ENCODE results near the gene MEN1. TPM values are rescaled to one million over a fixed set of nuclear protein-coding genes. Genes with fewer than 3 reads are reported as not detected.

Gene MEN1
- total RNA-seq, 1 experiment from 2014 or later, result 61.6 TPM

DNA sequence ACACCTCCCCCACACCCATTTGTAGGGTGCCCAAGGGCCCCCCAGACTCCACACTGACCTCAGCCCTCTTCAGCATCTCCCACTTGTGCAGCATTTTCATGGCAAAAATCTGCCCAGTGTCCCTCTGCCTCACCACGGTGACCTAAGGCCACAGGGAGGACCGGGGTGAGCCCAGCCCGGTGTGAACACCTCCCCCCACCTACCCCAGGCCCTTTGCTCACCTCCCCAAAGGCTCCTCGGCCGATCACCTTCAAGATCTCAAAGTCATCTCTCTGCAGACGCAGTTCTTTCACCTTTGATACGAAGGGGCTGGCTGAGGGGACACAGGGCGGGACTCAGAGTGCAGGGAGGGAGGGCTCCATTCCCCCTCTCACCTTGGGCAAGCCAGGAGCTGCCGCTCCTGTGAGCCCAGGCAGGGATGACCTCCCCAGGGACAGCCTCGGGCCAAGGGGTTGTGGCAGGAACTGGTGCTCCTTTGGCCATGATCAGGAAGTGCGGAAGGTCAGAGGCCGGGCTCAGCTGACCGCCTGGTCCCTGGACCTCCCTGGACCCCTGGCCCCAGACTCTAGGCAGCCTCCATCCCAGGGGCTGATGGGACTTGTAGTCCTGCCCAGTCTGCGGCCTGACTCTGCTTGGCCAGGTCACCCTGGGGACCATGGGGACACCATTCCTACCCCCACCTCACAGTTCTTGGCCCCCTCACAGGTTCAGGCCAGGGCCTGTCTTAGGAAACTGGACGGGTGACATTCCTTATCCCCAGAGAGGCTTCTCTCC lies 31.4 kb upstream of the MEN1 start:
- no TSS peak for BruUV-seq (replicated peaks)
- intact Hi-C loops (cut with micrococcal nuclease; ENCODE audit: unreplicated experiment), result loop anchor here (1.0 to 5.0 kb wide), 8 partner anchors 31 to 487 kb away; partner anchors contain the start of genes ATG2A, CAPN1, EHD1 and MEN1
- POLR2A ChIA-PET (ENCODE audit: unreplicated experiment), result interaction anchor here (0.7 kb wide), 1 partner anchor 36 kb away, joined by 4 read pairs; no protein-coding TSS in a partner anchor

DNA sequence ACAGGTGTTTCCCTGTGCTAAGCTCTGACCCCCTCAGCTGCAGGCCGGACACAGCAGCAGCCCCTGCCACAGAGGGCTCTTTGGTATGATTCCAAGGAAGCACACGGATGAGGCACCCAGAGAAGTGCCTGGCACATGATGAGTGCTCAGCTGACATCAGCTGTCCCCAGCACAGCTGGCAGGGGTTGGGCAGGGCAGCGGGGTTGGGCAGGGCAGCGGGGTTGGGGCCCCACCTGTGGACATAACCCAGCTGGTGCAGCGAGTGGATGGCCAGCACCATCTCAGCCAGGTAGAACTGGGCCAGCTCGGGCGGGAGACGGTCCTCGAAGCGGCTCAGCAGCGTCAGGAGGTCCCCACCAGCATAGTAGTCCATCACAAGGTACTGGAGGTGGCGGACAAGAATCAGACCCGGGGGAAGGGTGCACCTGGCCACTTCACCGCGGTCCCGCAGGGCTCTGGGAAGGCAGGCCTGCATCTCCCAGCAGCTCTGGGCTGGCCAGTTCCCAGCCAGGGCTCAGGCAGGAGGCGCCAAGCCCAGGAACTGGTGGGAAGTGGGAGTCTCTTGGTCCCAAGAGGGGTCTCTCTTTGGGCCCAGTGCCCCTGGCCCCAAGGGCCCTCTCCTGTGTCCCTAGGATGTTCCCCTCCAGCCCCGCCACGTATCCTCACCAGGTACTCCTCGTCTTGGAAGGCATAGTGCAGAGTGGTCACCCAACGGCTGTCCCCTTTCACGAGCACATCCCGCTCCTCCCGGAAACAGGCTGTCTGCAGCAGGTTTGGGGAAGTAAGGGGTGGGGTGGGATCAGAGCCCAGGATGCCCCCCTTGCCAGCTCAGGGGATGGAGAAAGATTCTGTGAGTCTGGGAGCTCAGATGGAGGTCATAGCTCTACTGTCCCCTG lies 29.8 kb upstream of the MEN1 start:
- ChIA-PET POLR2A (ENCODE audit: unreplicated experiment) (interaction anchor here (0.7 kb wide), 1 partner anchor 64 kb away, joined by 3 read pairs; no protein-coding TSS in a partner anchor), CTCF (no interaction called here)
- no peak for TF ChIP-seq EZH2 (IDR thresholded peaks at IDR 0.05; ENCODE audit: low read depth)
- TF ChIP-seq, protein P1, sequence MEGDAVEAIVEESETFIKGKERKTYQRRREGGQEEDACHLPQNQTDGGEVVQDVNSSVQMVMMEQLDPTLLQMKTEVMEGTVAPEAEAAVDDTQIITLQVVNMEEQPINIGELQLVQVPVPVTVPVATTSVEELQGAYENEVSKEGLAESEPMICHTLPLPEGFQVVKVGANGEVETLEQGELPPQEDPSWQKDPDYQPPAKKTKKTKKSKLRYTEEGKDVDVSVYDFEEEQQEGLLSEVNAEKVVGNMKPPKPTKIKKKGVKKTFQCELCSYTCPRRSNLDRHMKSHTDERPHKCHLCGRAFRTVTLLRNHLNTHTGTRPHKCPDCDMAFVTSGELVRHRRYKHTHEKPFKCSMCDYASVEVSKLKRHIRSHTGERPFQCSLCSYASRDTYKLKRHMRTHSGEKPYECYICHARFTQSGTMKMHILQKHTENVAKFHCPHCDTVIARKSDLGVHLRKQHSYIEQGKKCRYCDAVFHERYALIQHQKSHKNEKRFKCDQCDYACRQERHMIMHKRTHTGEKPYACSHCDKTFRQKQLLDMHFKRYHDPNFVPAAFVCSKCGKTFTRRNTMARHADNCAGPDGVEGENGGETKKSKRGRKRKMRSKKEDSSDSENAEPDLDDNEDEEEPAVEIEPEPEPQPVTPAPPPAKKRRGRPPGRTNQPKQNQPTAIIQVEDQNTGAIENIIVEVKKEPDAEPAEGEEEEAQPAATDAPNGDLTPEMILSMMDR (conservative IDR thresholded peaks at IDR 0.05), result no peak
- H3K4me1 ChIP-seq (replicated peaks; ENCODE audit: insufficient read depth), result peaks cover 42% of the 10 kb centered on the region
- H3F3A ChIP-seq (ENCODE audit: insufficient read depth, low read depth), result peaks cover 32% of the 10 kb centered on the region; the same call in 1 of the 2 replicates
- no peak overlapping the region for H2AFZ ChIP-seq
- H3K27me3 ChIP-seq (ENCODE audit: insufficient read depth, low read depth), result no peaks in the 10 kb centered on the region
- DNase-seq, result no peak
- BruUV-seq (replicated peaks), result no TSS peak
- H3K36me3 ChIP-seq (ENCODE audit: low read depth), result no peaks in the 10 kb centered on the region
- H3K4me2 ChIP-seq, result no peak overlapping the region
- no peaks in the 10 kb centered on the region for H3K9me2 ChIP-seq (ENCODE audit: insufficient read depth)
- H3K4me3 ChIP-seq, result no peak overlapping the region
- peaks cover 10% of the 10 kb centered on the region for H3K79me2 ChIP-seq (ENCODE audit: low read depth)
- H3K27ac ChIP-seq, result no peak overlapping the region
- H4K20me1 ChIP-seq (ENCODE audit: insufficient read depth), result 0 out of 2 replicates have a peak, but pooled peaks cover 3% of the 10 kb centered on the region
- intact Hi-C loops (cut with micrococcal nuclease; ENCODE audit: unreplicated experiment), result loop anchor here (5.0 kb wide), 3 partner anchors 37 to 342 kb away; partner anchors contain the start of genes CAPN1 and EHD1
- no peaks in the 10 kb centered on the region for H3K9me3 ChIP-seq (ENCODE audit: insufficient read depth, low read depth)

More for the DNA sequence above, 31.4 kb upstream of the MEN1 start:
- no peaks in the 10 kb centered on the region for H3K36me3 ChIP-seq (ENCODE audit: low read depth)
- peak; percentile 67 to 81 for DNase-seq
- peak overlapping the region; percentile 72; the same call in 1 of the 2 replicates for H3K4me3 ChIP-seq
- TF ChIP-seq, protein P1 (conservative IDR thresholded peaks at IDR 0.05), result no peak
- no peak for TF ChIP-seq EZH2 (IDR thresholded peaks at IDR 0.05; ENCODE audit: low read depth)
- no peaks in the 10 kb centered on the region for H4K20me1 ChIP-seq (ENCODE audit: insufficient read depth)
- H3K27ac ChIP-seq, result peak overlapping the region; percentile 79
- no peaks in the 10 kb centered on the region for H3K9me3 ChIP-seq (ENCODE audit: insufficient read depth, low read depth)
- no peak overlapping the region for H2AFZ ChIP-seq
- H3K4me1 ChIP-seq (replicated peaks; ENCODE audit: insufficient read depth), result peaks cover 32% of the 10 kb centered on the region
- no peaks in the 10 kb centered on the region for H3K27me3 ChIP-seq (ENCODE audit: insufficient read depth, low read depth)
- peak overlapping the region; percentile 82 for H3K4me2 ChIP-seq
- H3F3A ChIP-seq (ENCODE audit: insufficient read depth, low read depth), result peaks cover 49% of the 10 kb centered on the region; the same call in 1 of the 2 replicates
- H3K79me2 ChIP-seq (ENCODE audit: low read depth), result peaks cover 10% of the 10 kb centered on the region
- no peaks in the 10 kb centered on the region for H3K9me2 ChIP-seq (ENCODE audit: insufficient read depth)
- CTCF ChIA-PET, result interaction anchor here (0.6 to 1.3 kb wide), 4 partner anchors 35 to 511 kb away, joined by 3 to 5 read pairs (median 4); no protein-coding TSS in a partner anchor

DNA sequence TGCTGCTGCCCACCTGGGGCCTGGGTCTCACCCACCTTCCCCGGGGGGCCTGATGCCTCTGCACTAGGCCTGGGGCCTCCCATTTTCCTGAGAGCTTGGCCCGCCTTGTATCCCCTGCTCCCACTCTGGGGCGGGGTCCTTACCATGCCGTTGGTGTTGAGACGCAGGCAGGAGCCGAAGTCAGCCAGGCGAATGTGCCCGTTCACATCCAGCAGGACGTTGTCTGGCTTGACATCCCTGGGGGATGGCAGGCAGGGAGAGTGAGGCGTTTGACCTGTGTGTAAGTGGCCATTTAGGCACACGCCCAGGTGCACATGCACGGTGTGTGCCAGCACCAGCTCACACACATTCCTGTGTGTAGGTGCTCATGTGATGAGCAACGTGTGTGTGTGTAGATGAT lies 29.0 kb upstream of the MEN1 start:
- DNase-seq, result no peak
- Histone ChIP-seq H3K4me3 (no peak overlapping the region), H3K27ac (no peak overlapping the region), H3K79me2 (ENCODE audit: low read depth) (peaks cover 10% of the 10 kb centered on the region), H4K20me1 (ENCODE audit: insufficient read depth) (0 out of 2 replicates have a peak, but pooled peaks cover 3% of the 10 kb centered on the region), H3K27me3 (ENCODE audit: insufficient read depth, low read depth) (no peaks in the 10 kb centered on the region), H3K9me2 (ENCODE audit: insufficient read depth) (no peaks in the 10 kb centered on the region), H3K4me2 (no peak overlapping the region), H3K36me3 (ENCODE audit: low read depth) (no peaks in the 10 kb centered on the region), H3K4me1 (replicated peaks; ENCODE audit: insufficient read depth) (peaks cover 48% of the 10 kb centered on the region), H2AFZ (no peak overlapping the region), H3F3A (ENCODE audit: insufficient read depth, low read depth) (peaks cover 32% of the 10 kb centered on the region; the same call in 1 of the 2 replicates), H3K9me3 (ENCODE audit: insufficient read depth, low read depth) (no peaks in the 10 kb centered on the region)
- no TSS peak for BruUV-seq (replicated peaks)
- ChIA-PET POLR2A (ENCODE audit: unreplicated experiment) (no interaction called here), CTCF (no interaction called here)
- TF ChIP-seq, protein P1 (conservative IDR thresholded peaks at IDR 0.05), result no peak
- no peak for TF ChIP-seq EZH2 (IDR thresholded peaks at IDR 0.05; ENCODE audit: low read depth)
- intact Hi-C loops (cut with micrococcal nuclease; ENCODE audit: unreplicated experiment), result no loop called here
